ENCODE data around the gene ZNF469. TPM values are rescaled to one million over a fixed set of nuclear protein-coding genes. Genes with fewer than 3 reads are reported as not detected.

ZNF469 gene
- polyA plus RNA-seq, 3 donors: 1.3 to 1.9 (median 1.7) TPM

DNA sequence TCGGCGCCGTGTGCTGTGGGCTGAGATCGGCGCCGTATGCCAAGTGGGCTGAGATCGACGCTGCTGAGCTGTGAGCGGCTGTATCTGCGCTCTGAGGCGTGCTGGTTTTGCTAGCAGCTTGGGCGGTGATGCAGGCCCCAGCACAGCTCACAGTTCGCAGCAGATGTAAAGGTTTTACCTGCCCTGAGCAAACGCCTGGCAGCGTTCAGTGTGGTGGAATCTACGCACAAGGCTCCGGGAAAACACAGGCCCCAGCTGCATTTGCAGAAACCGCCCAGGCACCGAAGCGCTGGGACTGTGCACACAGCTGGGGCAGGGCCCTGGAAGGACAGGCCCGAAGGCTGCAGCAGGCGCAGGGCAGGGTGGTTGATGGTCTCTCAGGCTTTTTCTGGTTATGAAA lies 8.0 kb upstream of the ZNF469 start:
- no peak for DNase-seq

DNA sequence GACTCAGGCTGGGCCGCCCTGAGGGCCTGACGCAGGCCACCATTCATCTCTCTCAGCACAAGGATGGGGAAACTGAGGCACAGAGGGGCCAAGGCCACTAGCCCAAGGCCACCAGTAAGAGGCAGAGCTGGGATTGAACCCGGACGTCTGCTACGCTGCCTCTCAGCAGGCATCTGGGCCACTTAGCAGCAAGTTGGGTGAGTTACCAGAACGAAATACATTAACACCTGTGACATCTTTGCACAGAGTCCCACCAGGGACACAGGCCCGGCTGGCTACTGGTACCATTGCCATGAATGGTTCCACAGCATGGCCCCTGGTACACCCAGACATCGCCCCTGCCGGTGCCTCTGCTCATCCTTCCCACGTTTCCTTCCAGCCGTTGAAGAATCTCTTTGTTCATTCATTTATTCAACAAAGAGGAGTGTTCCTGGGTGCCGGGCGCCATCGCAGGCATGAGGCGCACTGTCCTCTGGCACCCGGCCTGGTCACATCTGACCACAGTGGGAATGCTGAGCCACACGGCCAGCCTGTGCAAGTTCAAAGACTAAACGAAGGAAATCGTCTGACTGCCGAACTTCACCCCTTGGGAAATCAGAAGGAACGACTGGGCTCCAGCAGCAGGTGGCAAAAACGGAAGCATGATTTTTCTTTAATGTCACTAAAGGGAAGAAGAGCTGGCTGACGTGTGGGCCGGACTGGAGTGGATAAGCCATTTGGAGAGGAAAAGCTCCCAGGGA lies 7.4 kb upstream of the ZNF469 start:
- no peak for DNase-seq

DNA sequence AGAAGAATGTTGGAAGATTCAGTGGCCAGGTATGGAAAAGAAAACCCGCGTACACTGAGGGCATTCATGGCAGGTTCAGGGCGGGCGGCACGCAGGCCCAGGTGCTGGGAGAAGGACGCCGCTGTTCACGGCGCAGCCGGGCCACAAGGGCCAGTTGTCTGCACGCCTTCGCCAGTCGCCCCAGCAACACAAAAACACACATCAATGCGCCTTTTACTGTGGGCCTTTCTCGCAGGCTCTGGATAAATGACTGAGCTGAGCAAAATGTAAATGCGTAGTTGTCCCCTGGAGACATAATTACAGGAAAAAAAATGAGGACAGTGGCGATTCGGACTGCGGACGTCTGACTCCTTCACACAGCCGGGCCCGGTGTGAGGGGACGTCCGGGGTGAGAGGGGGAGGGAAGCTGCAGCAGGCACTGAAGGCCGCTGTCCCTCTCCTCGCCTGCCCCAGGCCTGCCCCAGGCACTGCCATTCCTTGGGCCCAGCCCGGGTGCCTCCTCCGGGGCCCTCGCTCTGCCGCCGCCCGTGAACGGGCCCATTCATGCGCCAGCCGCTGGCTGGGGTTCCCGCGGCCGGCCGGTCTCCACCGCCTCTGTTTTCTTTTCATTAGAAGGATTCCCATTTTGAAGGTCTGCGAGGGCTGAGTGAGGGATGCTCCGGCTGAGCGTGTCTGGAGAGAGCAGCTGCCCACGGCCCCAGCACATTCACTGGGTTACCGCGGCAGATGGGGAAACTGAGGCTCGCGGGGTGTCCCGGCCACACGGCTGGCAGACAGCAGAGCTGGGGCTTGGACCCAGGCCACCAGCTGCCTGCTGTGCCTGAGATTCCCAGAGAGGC lies 6.5 kb upstream of the ZNF469 start:
- no peak for DNase-seq

DNA sequence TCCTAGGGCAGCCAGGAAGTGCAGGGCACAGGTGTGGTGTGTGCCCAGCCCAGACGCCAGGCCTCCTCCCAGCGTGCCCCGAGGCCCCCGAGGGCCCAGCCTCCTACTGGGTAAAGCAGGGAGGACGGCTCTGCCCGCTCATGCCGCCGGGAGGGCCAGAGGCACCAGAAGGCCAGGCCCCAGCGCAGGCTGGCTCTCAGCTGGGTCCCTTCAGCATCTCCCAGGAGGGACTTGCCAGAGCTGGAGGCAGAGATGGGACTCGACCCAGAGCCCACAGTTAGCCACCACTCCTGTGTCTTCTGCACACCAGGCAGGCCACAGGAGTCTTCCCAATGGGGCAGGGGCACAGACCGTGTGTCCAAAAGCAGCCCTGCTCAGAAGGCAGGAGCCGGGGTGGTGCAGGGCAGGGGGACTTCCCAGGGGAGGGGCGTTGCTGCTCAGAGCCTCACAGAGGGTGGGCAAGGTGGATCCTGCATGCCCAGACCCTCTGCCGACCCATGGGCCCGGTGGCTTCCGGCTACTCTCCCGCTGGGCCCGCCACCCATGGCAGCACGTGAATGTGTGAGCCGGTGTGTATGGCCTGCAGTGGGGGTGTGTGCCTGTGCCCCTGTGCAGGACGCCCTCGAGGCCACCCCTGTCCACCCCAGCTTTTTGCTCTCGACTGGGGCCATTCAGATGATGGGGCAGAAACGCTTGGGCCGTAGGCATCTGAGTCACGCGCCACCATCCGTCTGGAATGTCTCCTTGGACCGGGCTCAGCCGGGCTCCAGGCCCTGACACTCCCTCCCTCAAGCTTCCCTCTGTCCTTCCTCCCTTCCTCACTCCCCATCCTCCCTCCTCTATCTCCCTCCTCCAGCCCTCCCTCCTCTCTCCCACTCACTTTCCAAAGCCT lies 5.7 kb upstream of the ZNF469 start:
- no peak for DNase-seq

DNA sequence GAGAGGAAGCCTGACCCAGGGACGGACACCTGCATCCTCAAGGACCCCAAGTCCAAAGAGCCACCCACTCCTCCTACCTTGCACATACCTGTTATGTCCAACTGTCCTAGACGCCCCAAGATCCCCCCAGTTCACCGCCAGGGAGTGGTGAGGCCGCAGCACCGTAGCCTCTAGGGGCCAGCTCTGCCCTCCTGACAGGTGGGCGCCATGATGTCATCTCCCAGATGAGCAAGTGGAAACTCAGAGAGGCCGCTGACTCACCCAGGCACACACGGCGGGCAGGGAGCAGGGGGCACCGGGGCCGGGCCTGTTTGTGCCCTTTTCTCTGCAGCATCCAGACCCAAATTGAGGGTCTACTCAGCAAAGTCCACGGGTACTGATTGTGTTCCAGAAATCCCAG lies 4.8 kb upstream of the ZNF469 start:
- DNase-seq: no peak

GRCh38 chr16:88378401-88378800 lies 4.4 kb upstream of the ZNF469 start:
- DNase-seq: no peak

DNA sequence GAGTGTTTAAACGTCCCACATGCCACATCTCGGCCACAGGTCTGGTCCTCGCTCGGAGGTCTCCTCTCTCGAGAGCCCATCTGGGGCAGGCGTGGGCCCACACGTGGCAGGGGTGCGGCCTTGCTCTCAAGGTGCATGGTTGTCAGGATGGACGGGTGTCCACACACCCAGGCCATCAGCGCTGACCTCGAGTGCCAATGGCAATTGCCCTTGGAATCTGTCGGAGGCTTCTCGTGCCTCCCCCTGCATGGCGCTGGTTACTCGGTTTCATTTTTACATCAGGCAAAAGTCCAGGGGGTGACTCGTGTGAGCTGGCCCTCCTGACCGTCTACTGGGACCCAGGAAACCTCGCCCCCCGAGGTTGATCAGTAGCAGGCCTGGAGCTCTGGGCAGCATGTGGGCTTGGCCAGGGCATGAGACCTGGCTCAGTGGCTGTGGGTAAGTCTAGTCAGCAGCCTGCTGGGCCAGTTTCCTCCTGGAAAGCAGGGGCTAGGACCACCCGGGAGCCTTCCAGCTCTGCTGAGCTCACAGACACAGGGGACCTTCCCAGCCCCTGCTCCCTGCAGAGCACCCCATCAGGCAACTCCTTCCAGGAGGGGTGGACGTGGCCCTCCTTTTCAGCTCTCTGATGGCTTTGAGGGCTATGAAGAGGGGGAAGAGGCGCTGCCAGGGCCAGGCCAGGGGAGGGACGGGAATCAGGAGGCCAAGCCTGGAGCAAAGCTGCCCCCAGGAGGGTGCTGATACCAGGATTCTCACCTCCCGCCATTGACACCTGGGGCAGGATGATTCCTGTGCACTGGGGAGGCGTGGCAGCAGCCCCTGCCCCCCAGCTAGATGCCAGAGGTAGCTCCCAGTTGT lies 3.7 kb upstream of the ZNF469 start:
- DNase-seq: no peak

DNA sequence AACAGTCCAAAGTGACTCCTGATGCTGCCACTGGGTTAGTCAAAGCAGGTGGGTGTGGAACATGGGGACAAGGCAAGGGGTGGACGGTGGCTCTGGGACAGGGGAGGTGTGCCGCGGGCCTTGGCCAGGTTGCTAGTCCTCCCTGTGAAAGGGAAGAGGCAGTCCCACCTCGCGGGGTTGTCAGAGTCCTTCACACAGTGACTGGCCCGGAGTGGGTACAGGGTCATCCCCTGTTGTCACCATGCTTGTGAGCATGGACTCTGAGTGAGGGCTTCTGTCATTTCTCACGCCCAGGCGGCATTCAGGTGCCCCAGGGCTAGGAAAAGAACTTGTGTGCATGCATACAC lies 3.1 kb upstream of the ZNF469 start:
- no peak for DNase-seq

- DNase-seq: no peak
These were observed 2.7 kb upstream of the ZNF469 start for GRCh38 chr16:88380099-88380498.

GRCh38 chr16:88380619-88381018 lies 2.1 kb upstream of the ZNF469 start:
- DNase-seq: no peak

GRCh38 chr16:88381820-88382451 lies 823 bp upstream of the ZNF469 start:
- no peak for DNase-seq

DNA sequence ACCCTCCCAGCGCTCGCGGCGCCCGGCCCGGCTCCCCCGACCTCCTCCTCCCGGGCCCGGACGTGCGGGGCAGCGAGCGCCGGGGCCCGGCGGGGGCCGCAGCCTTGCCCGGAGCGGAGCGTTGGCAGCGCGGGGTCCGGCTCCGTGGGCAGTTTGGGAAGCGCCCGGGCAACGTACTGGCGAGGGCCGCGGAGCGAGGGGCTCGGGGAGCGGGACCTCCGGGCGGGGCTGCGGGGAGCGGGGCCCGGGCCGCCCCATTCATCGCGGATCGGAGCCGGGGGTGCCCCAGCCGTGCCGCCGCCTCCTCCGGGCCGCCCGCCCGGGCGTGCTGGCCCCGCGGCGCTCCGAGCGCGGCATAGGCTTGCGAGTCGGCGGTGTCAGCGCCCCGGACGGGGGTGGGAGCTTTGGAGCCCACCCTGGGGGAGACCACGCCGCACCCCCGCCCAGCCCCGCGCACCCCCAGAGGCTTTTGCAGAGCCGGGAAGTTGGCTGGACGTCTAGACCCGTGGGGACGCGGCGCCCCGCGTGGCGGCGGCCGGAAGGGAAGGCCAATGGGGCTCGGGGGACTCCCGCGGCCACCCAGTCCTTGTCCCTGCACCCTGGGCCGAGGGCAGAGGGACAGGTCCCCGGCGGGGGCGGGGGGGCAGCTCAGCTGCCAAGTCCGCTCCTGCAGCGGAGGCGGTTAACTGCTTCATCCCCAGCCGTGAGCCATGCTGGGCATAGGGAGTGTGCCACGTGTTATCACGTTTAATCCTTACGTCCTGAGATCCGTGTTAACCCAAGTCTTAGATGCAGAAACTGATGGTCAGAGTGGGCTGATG lies 852 bp downstream of the ZNF469 start:
- no peak for DNase-seq

- no peak for DNase-seq
These were observed 1.7 kb downstream of the ZNF469 start for GRCh38 chr16:88384222-88385111.

- no peak for DNase-seq
These were observed 2.4 kb downstream of the ZNF469 start for GRCh38 chr16:88385112-88385594.

- no peak for DNase-seq
These were observed 3.4 kb downstream of the ZNF469 start for GRCh38 chr16:88385831-88386815.

DNA sequence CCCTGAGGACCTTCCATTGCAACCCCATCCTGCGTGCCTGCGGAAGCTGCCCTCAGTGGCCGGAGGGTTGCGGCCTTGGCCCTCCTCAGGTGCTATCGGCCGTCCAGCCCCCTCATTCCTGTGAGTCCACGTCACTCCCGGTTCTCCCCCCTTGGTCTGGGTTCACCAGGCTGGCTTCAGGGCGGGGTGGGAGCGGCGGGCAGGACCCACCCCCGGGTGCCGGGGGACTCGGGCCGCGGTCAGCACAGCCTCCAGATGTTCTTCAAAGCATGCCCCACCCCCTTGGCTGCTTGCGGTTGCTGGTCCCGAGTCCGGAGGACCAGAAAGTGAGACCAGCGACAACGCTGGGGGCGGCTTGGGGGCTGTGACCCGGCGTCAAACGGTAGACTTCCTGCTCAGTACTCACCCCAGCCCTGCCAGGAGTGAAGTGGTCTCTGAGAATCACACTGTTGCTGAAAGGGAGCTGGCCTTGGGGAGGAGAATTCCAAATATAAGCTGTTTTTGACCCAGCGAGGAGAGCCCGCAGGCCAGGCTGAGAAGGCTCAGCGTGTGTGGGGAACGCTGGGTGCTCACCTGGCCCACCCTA lies 4.5 kb downstream of the ZNF469 start:
- no peak for DNase-seq

Measured in renal pelvis (tissue), 4 donors.